K562 (cell line): ENCODE results near the gene ENTR1. TPM values are rescaled to one million over a fixed set of nuclear protein-coding genes. Genes with fewer than 3 reads are reported as not detected.
A peak's percentile ranks its signal among the peaks of the same experiment; 100 is the strongest.

ENCODE experiments used
- ATAC-seq: fragments of 200-7000 bp; cut with Tn5 transposase; 3 replicates; pipeline ENCODE4 v1.9.1; 2020; ENCODE audit warnings: moderate library complexity
- BruUV-seq: library from RNA; stranded (reverse); fragments of 400-500 nt; replicated peaks from 2 replicates; lab custom pipeline; 2021; lab: Mats Ljungman, UMichigan
- CTCF ChIA-PET: fragments of 300-600 bp; formaldehyde crosslinking; extraction: SDS; loops from one replicate; lab custom pipeline; 2021; ENCODE audit warnings: low intra/inter-chr PET ratio; lab: Yijun Ruan, JAX
- POLR2A ChIA-PET: fragments of 300-600, 350-650 bp; sonication (Branson Sonifier 250); formaldehyde crosslinking; extraction: SDS; loops from one replicate; lab custom pipeline; 2021; ENCODE audit warnings: antibody characterized with exemption, inconsistent platforms; lab: Yijun Ruan, JAX
- DNase-seq, 4 experiments: peaks; one replicate each; pipeline versions ENCODE4 v3.0.0 to v3.0.0-alpha.2; 2011 to 2018; ENCODE audit warnings: low spot score in 3 of 4, mixed read lengths in 3 of 4; ENCODE audit errors: extremely low read depth in 1 of 4
- FAIRE-seq: peaks from 2 replicates; lab custom pipeline; 2011; peaks lifted over from hg19 to GRCh38; lab: Jason Lieb, UNC
- H2AFZ ChIP-seq: 2 replicates; pipeline ENCODE4 v1.6.0; 2011; ENCODE audit warnings: low read depth, low read length, control low read depth, inconsistent platforms
- H3K27ac ChIP-seq: fragments of 200-600 bp; 3 replicates; pipeline ENCODE4 v1.8.0; 2011; ENCODE audit warnings: low read depth, mild to moderate bottlenecking, control low read depth, inconsistent platforms, low read length, moderate library complexity, mixed read lengths; ENCODE audit errors: extremely low read depth
- H3K27me3 ChIP-seq, 2 experiments: fragments of 300-600 bp in 1 of 2; 2 replicates in 1 of 2; 3 replicates in 1 of 2; pipeline versions ENCODE4 v1.6.0 to v1.8.0; 2011; ENCODE audit warnings: inconsistent platforms in 2 of 2, low read length in 2 of 2, mild to moderate bottlenecking in 1 of 2, mixed read lengths in 1 of 2, moderate library complexity in 1 of 2; ENCODE audit not compliant: control insufficient read depth in 2 of 2, insufficient read depth in 2 of 2
- H3K36me3 ChIP-seq: fragments of 300-600 bp; 3 replicates; pipeline ENCODE4 v1.8.0; 2011; ENCODE audit warnings: mild to moderate bottlenecking, low read length, inconsistent platforms; ENCODE audit not compliant: control insufficient read depth, insufficient read depth
- H3K4me1 ChIP-seq, 2 experiments: fragments of 200-600 bp in 1 of 2; replicated peaks in 1 of 2; 2 replicates in 1 of 2; 3 replicates in 1 of 2; pipeline versions ENCODE4 v1.5.1 to v1.8.0; 2011; ENCODE audit warnings: inconsistent platforms in 2 of 2, low read length in 2 of 2, mild to moderate bottlenecking in 1 of 2, mixed read lengths in 1 of 2, moderate library complexity in 1 of 2; ENCODE audit not compliant: control insufficient read depth in 2 of 2, insufficient read depth in 2 of 2
- H3K4me2 ChIP-seq: 2 replicates; pipeline ENCODE4 v1.6.1; 2011; ENCODE audit warnings: low read length, control low read depth, inconsistent platforms, mixed read lengths; ENCODE audit not compliant: insufficient read depth
- H3K4me3 ChIP-seq: fragments of 200-600 bp; sonication (generic), shearing (Covaris generic); 2 replicates; pipeline ENCODE4 v1.5.1; 2016; ENCODE audit warnings: control low read depth, inconsistent platforms
- H3K79me2 ChIP-seq: fragments of 200-600 bp; 3 replicates; pipeline ENCODE4 v1.8.0; 2011; ENCODE audit warnings: low read length, inconsistent platforms; ENCODE audit not compliant: control insufficient read depth, insufficient read depth
- H3K9ac ChIP-seq, 2 experiments: 2 replicates each; pipeline versions ENCODE4 v1.6.0 to v1.6.1; 2011; ENCODE audit warnings: low read depth in 2 of 2, low read length in 2 of 2, control low read depth in 1 of 2, inconsistent platforms in 1 of 2, mild to moderate bottlenecking in 1 of 2, mixed read lengths in 1 of 2; ENCODE audit not compliant: insufficient read depth in 1 of 2
- H3K9me1 ChIP-seq: one replicate; pipeline ENCODE4 v1.6.0; 2011; ENCODE audit warnings: inconsistent platforms, mild to moderate bottlenecking, low read length, moderate library complexity; ENCODE audit not compliant: control insufficient read depth, insufficient read depth
- H3K9me3 ChIP-seq: replicated peaks from 2 replicates; pipeline ENCODE4 v1.5.1; 2011; ENCODE audit warnings: low read depth, low read length, inconsistent platforms; ENCODE audit not compliant: control insufficient read depth, insufficient read depth
- H4K20me1 ChIP-seq: replicated peaks from 2 replicates; pipeline ENCODE4 v1.6.1; 2011; ENCODE audit warnings: low read length, inconsistent platforms, mixed read lengths; ENCODE audit not compliant: control insufficient read depth, insufficient read depth
- POLR2G ChIP-seq: fragments of 200-400 bp; formaldehyde crosslinking; IDR thresholded peaks from 2 replicates; pipeline ENCODE4 v1.6.1; 2017; ENCODE audit warnings: low read depth, mild to moderate bottlenecking, antibody characterized with exemption, low read length, moderate library complexity
- RBFOX2 ChIP-seq: fragments of 200-400 bp; formaldehyde crosslinking; IDR thresholded peaks from 2 replicates; pipeline ENCODE4 v1.6.1; 2017; ENCODE audit warnings: low read depth, mild to moderate bottlenecking, low read length, moderate library complexity
- RCOR1 ChIP-seq, 2 experiments: IDR thresholded peaks; 2 replicates each; pipeline ENCODE4 v1.6.1; 2012; ENCODE audit warnings: low read depth in 2 of 2, low read length in 2 of 2, borderline replicate concordance in 1 of 2, improper control_type of control experiment in 1 of 2
- ZNF696 ChIP-seq: fragments of 250-450 bp; sonication (Bioruptor Pico); conservative IDR thresholded peaks from 2 replicates; pipeline ENCODE4 v1.4.0; 2020; ENCODE audit warnings: mild to moderate bottlenecking, moderate library complexity
- WGBS: fragments of 100-300 bp; shearing (Covaris generic); methylation state at CpG from one replicate; pipeline ENCODE4 v1.1.6; 2016; ENCODE audit warnings: low coverage, mixed read lengths; ENCODE audit not compliant: insufficient coverage; ENCODE audit errors: missing lambda C conversion rate; 5-methylcytosine and 5-hydroxymethylcytosine counted together
- in situ Hi-C: fragments of 300-500 bp; cut with MboI; formaldehyde crosslinking; loops from 4 replicates; pipeline ENCODE4 v1.15.0; 2018; ENCODE audit warnings: inconsistent platforms, mixed read lengths
- intact Hi-C: fragments of 100-400 bp; cut with micrococcal nuclease; formaldehyde crosslinking; loops from 2 replicates; pipeline ENCODE4 v1.14.2; 2022
- polyA plus RNA-seq, 8 experiments: library from polyadenylated mRNA; depleted of rRNA in 4 of 8; stranded (reverse) in 5 of 8; unstranded in 3 of 8; fragments of >200 nt; fragmentation: Nextera tagmentation in 2 of 8; fragmentation: Illumina TruSeq in 1 of 8; extraction: Ambion mirVana in 2 of 8; extraction: Trizol in 1 of 8; gene quantifications; 2 replicates each; pipeline versions ENCODE4 v1.2.1 to v1.2.3, GENCODE V29; 2011 to 2014; ENCODE audit warnings: inconsistent platforms in 1 of 8, missing spikeins in 1 of 8
- total RNA-seq, 7 experiments: library from RNA; depleted of rRNA in 6 of 7; stranded (reverse); fragments of >200 nt in 6 of 7; fragmentation: Illumina TruSeq in 2 of 7; extraction: Trizol in 2 of 7; gene quantifications; 2 replicates each; pipeline versions ENCODE4 v1.2.1 to v1.2.3, GENCODE V29; 2011 to 2021; ENCODE audit warnings: low replicate concordance in 1 of 7

ENTR1 gene
- total and polyA plus RNA-seq, 9 of the 15 experiments (the other 6 are each of a cell fraction or from before 2014, with no cell fraction given) = 6.7 to 106 (median 72.6) TPM

- H3K79me2 ChIP-seq = peaks cover 19% of the 10 kb centered on the region
- no peak for ATAC-seq
- peak overlapping the region in 1 of 2 experiments; percentile 57; a peak in 1 of 4 replicates for H3K9ac ChIP-seq
- H3K4me2 ChIP-seq = no peak overlapping the region
- no peak for DNase-seq
- no peaks in the 10 kb centered on the region for H3K27me3 ChIP-seq
- no peak overlapping the region for H2AFZ ChIP-seq
- FAIRE-seq = no peak
- intact Hi-C loops = no loop called here
- H3K9me3 ChIP-seq = no peaks in the 10 kb centered on the region
- peaks cover 7 to 32% of the 10 kb centered on the region in 2 experiments; a peak in 4 of 5 replicates for H3K4me1 ChIP-seq
- no TSS peak for BruUV-seq
- ChIA-PET POLR2A (interaction anchor here (0.6 to 1.0 kb wide), 3 partner anchors 9 to 29 kb away, joined by 3 to 5 read pairs (median 3); no protein-coding TSS in a partner anchor), CTCF (no interaction called here)
- H3K27ac ChIP-seq = no peak overlapping the region
- TF ChIP-seq RCOR1 (IDR thresholded peaks at IDR 0.05; ENCODE audit: borderline replicate concordance in 1 of 2, low read depth in 2 of 2, low read length in 2 of 2) (no peak), ZNF696 (CRISPR knock-in tag) (no peak), RBFOX2 (peak; percentile 27), POLR2G (peak; percentile 60)
- in situ Hi-C loops = no loop called here
- WGBS = 94% methylated on average over 21 of the region's 21 CpGs
- no peaks in the 10 kb centered on the region for H3K9me1 ChIP-seq
- no peak overlapping the region for H3K4me3 ChIP-seq
- H4K20me1 ChIP-seq = no peaks in the 10 kb centered on the region; the same call in 1 of the 2 replicates
- peaks cover 88% of the 10 kb centered on the region for H3K36me3 ChIP-seq
These were observed 15.9 kb downstream of the ENTR1 start for GRCh38 chr9:136394312-136395019.
